Brain microvascular endothelial cell (primary cell): ENCODE data around the gene CLRN3.

Experiments
- DNase-seq: peaks from one replicate; pipeline ENCODE4 v3.0.0-alpha.2; 2020
- H3K27ac ChIP-seq: fragments of 250-450 bp; sonication (Bioruptor Pico); 2 replicates; pipeline ENCODE4 v1.5.1; 2020; ENCODE audit warnings: mild to moderate bottlenecking, moderate library complexity
- H3K27me3 ChIP-seq: fragments of 250-450 bp; sonication (Bioruptor Pico); replicated peaks from 2 replicates; pipeline ENCODE4 v1.5.1; 2020; ENCODE audit warnings: mild to moderate bottlenecking
- H3K36me3 ChIP-seq: fragments of 250-450 bp; sonication (Bioruptor Pico); replicated peaks from 2 replicates; pipeline ENCODE4 v1.5.1; 2020; ENCODE audit warnings: mild to moderate bottlenecking
- H3K4me3 ChIP-seq: 2 replicates; pipeline ENCODE4 v1.5.1; 2011; ENCODE audit warnings: low read depth, mild to moderate bottlenecking, control low read depth, low read length, moderate library complexity
- in situ Hi-C: cut with HindIII; loops from 2 replicates; pipeline ENCODE4 v1.10.0; 2017; ENCODE audit warnings: low sequenced_read_pairs, low pct_ligation_motif_present
- TF ChIP-seq, protein P1 (sequence below): IDR thresholded peaks from 2 replicates; pipeline ENCODE4 v1.5.1; 2011; ENCODE audit warnings: low read depth, mild to moderate bottlenecking, moderate library complexity, low read length, control low read depth, inconsistent platforms; ENCODE audit errors: missing control alignments

The CLRN3 gene

GRCh38 chr10:127926455-127926854 lies 33.7 kb upstream of the CLRN3 start:
- in situ Hi-C loops = no loop called here
- TF ChIP-seq, protein P1, sequence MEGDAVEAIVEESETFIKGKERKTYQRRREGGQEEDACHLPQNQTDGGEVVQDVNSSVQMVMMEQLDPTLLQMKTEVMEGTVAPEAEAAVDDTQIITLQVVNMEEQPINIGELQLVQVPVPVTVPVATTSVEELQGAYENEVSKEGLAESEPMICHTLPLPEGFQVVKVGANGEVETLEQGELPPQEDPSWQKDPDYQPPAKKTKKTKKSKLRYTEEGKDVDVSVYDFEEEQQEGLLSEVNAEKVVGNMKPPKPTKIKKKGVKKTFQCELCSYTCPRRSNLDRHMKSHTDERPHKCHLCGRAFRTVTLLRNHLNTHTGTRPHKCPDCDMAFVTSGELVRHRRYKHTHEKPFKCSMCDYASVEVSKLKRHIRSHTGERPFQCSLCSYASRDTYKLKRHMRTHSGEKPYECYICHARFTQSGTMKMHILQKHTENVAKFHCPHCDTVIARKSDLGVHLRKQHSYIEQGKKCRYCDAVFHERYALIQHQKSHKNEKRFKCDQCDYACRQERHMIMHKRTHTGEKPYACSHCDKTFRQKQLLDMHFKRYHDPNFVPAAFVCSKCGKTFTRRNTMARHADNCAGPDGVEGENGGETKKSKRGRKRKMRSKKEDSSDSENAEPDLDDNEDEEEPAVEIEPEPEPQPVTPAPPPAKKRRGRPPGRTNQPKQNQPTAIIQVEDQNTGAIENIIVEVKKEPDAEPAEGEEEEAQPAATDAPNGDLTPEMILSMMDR = no peak
- no peak overlapping the region for H3K27ac ChIP-seq
- no peak for DNase-seq
- H3K36me3 ChIP-seq = no peaks in the 10 kb centered on the region
- no peak overlapping the region for H3K4me3 ChIP-seq
- H3K27me3 ChIP-seq = no peaks in the 10 kb centered on the region

GRCh38 chr10:127925471-127926207 lies 32.9 kb upstream of the CLRN3 start:
- Histone ChIP-seq H3K4me3 (no peak overlapping the region), H3K27me3 (no peaks in the 10 kb centered on the region), H3K27ac (no peak overlapping the region), H3K36me3 (no peaks in the 10 kb centered on the region)
- in situ Hi-C loops = no loop called here
- no peak for DNase-seq
- TF ChIP-seq, protein P1 = no peak

DNA sequence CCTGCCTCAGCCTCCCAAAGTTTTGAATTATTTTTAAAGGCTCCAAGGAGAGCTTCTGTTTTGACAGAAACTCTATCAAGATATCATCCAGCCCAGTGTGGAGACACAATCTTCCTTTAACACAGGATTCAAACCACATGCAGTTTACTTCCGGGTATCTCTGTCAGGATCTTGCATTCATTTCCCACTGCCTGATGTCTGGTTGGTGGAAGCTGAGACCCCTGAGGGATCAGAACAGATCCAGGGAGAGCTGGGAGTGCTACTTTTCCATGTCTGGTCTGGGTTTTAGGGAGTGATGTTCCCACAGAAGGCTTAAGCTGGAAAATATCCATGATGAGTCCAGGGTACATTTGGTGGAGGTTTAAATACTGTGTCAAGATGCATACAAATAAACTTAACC lies 30.9 kb upstream of the CLRN3 start:
- H3K36me3 ChIP-seq = no peaks in the 10 kb centered on the region
- no peaks in the 10 kb centered on the region for H3K27me3 ChIP-seq
- TF ChIP-seq, protein P1 = no peak
- H3K4me3 ChIP-seq = no peak overlapping the region
- in situ Hi-C loops = no loop called here
- no peak for DNase-seq
- peak overlapping the region; percentile 88 for H3K27ac ChIP-seq

DNA sequence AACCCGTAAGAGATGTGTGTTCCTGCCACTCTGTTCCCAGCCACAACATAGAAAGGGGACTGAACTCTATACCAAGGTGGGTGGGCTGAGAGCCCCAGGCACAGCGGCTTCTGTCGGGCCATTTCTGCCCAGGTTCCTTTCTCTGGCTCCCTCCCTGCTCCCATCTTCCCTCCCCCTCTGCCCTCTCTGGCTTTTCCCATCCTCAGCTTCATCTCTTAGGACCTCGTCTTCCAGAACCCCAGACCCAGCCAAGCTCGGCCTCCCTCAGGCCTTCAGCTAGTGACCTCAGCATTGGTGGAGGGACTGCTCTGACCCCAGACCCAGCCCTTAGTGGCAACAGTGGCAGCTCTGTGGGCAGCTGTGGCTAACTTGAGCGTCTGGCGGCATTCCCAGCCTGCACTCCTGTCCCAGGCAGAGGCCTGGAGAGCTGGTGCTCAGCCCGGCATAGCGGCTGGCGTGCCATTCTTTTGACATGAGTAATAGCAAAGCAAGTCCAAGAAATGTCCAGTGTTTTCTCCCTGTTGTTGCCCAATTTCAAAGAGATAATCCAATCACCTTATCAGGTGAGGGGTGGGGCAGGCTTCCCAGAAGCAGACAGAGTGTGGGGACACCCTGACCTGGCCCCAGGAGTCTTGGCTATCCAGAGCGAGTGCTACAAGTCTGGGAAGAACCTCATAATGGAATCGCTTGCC lies 30.1 kb upstream of the CLRN3 start:
- in situ Hi-C loops = no loop called here
- DNase-seq = peak; percentile 95
- Histone ChIP-seq H3K36me3 (no peaks in the 10 kb centered on the region), H3K4me3 (no peak overlapping the region), H3K27me3 (no peaks in the 10 kb centered on the region), H3K27ac (peak overlapping the region; percentile 88)
- TF ChIP-seq, protein P1 = no peak

- Histone ChIP-seq H3K4me3 (no peak overlapping the region), H3K27me3 (no peaks in the 10 kb centered on the region), H3K27ac (peak overlapping the region; percentile 88), H3K36me3 (no peaks in the 10 kb centered on the region)
- DNase-seq = no peak
- TF ChIP-seq, protein P1 = no peak
- in situ Hi-C loops = no loop called here
Observed at GRCh38 chr10:127922206-127922605, 29.5 kb upstream of the CLRN3 start.
